Measurements from ENCODE around the gene RALGPS1.

Gene RALGPS1

DNA sequence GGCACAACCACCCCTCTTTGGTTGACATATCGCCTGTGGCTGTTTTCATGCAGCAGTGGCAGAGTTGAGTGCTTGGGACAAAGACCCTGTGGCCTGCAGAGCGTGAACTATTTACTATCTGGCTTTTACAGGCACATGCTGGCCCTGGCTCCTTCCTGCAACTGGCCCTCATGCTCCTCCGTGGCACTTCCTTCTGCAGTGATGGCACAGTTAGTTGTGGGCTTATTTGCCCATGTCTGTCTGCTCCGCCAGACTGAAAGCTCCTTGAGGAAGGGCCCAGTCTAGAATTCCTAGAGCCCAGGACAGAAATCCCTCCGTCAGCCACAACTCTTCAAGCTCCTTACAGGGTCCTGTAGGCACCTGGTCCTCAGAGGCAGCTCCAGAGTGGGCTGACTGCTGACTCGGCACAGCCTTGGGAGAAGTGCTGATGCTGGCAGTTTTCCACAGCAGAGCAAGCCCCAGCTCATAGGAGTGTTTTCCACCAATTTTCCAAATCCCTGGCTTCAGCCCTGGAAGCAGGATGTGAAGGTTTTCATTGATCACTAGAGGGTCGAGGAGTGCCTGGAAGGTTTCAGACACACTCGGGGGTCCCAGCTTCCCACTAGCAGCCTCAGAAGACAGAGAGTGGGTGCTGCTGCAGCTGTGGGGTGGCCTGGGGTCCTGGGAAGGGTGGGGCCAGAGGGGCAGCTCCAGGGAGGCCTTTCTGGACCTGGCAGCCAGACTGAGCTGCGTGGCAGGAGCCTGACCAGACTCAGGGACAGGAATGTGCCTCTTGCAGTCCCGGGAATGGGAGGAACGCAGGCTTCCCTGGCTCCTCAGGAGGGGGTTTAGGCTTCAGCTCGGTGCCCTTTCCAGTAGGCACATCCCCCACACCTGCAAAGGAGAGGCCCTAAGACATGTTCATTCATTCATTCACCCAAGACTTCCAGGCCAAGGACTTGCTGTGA lies 264.4 kb downstream of the RALGPS1 start:
- DNase-seq: no peak

DNA sequence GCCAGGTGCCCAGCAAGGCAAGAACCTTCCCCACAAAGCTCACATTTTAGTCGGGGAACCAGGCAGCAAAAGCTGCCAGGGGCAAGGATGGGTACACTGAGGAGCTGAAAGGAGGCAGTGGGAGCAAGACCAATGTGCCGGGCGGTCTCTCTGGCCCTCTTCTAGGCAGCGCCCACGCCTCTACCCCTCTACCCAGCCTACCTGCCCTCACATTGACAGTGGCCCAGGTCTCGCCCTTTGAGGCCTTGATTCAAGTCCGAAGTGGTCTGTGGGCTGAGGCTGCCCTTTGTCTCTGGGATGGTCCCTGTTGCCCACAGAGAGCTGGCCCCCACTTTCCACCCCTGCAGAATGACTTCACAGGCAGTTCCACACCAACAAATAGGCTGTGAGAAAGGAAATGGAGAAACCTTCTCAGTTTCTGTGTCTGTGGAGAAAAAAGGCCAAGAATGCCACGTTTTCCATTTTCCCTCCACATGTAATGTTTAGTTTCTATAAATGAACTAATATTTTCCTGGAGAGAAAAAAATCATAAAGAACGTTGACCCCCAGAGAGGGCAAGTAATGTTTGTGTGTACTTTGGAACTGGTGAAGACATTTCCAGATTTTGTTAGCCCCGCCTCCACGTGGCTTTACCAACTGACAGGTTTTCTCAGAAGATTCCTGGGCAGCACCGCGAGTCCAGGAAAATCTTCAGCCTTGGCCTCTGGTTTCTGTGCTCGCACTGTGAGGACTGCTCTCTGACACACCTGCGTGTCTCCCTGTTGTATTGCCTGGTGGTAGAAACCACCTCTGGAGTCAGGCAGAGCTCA lies 265.3 kb downstream of the RALGPS1 start:
- no peak for DNase-seq

DNA sequence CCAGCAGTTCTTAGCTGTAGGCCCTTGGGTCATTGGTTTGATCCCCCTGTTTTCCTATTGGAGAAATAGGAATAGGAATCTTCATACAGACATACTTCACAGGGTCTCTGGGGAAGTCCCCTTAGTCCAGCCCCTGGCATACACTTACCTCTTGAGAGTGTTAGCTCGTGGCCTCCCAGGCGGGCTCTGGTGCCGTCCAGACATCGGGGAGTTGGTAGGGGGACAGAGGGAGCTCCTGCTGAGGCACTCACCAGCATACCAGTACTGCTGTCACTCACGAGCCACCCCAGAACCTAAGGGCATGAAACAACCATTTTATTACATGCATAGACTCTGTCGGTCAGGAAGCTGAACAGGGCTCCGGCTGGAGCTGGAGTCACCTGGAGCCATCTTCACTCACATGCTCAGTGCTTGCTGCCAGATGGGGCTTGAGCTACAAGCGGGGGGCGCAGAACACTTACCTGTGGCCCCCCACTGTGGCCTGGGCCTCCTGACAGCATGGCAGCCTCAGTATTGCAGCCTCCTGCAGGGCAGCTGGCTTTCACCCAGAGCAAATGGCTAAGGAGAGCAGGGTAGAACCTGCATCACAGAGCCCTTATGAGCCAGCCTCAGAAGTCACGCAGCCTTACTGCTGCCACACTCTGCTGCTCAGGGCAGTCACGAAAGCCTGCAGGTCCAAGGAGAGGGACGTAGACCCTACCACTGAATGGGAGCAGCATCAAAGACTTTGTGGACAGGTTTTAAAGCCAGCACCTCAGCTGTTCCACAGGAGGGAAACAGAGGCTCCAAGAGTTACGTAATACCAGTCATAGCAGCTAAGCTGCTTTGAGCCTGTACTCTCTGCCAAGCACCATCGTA lies 266.1 kb downstream of the RALGPS1 start:
- DNase-seq: no peak

DNA sequence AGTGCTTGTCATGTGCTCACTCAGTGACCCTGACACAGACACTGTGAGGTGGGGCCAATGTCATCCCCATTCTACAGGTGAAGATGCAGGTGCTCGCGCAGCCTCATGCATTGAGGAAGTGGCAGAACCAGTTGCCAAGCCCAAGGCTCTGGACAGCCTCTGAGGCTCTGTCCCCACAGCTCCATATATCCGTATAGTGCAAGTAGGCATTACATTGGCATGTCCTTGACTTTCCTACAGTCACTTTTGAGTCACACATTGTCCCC lies 266.7 kb downstream of the RALGPS1 start:
- no peak for DNase-seq

DNA sequence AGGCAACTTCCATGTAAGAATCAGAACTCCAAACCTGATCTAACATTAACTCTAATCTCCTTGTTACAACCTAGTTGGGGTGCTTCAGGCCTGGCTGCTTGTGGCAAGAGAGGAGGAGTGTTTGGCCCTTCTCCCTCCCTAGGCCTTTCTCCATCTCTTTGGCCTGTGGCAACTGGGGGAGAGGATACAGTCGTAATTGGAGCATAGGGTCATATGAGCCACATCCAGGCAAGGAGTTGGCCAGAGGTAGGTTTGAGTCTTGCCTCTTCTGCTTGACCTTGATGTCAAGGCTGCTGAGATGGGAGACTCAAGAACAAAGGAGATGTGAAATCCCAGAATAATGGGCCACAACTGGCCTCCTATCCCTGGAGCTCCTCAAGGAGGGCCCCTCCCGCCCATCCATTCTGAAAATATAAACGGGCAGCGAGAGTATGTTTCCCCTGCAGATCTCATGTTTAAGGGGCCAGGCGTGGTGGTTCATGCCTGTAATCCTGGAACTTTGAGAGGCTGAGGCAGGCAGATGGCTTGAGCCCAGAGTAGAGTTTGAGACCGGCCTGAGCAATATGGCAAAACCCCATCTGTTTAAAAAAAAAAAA lies 267.1 kb downstream of the RALGPS1 start:
- no peak for DNase-seq

DNA sequence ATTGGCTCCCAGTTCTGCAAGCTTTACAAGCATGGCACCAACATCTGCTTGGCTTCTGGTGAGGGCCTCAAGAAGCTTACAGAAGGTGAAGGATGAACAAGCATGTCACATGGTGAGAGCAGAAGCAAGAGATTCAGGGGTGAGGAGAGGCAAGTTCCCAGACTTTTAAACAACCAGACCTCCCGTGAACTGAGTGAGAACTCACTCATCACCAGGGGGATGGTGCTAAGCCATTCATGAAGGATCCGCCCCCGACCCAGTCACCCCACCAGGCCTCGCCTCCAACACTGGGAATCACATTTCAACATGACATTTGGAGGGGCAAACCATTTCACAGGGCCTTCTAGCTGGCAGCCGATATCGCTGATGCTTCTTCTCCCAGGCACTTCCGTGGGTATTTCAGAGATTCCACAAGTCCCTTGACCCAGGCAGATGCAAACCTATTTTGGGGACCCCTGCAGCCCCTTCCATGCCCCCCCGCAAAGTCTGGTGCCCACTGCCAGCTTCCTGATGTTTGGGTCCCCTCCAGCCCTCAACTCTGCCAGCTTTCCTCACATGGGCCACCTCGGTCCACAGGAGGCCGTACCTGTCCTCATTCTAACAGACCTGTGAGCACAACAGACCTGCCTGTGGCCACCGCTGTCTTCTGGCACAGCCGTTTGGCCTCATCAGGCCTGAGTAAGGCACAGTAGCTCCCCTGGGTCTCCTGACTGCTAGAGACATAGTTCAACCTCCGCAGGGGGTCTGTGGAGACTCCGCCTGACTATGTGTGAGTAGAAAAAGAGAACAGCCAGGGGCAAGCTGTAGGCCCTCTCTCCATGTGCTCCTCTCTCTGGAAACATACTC lies 268.5 kb downstream of the RALGPS1 start:
- no peak for DNase-seq

DNA sequence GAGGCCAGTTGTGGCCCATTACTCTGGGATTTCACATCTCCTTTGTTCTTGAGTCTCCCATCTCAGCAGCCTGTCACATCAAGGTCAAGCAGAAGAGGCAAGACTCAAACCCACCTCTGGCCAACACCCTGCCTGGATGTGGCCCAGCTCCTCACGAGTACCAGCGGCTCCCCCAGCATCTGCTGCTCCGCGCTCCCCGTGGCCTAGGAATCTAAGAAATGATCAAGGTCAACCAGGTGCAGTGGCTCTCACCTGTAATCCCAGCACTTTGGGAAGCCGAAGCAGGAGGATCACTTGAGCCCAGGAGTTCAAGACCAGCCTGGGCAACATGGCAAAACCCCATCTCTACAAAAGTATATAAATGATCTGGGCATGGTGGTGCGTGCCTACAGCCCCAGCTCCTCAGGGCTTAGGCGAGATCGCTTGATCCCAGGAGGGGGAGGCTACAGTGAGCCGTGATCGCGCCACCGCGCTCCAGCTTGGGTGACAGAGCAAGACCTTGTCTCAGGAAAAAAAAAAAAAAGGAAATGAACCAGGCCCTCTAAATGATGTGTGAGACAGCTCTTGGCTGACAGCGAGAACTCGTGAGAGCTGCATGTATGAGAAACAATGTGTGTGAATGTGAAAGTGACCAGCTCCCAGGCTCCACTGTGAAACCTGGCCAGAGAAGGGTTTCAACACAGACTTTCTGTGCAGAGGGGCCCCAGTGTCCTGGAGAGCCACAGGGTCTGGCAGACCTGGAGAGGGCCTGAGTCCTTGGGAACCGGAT lies 269.4 kb downstream of the RALGPS1 start:
- DNase-seq: no peak

DNA sequence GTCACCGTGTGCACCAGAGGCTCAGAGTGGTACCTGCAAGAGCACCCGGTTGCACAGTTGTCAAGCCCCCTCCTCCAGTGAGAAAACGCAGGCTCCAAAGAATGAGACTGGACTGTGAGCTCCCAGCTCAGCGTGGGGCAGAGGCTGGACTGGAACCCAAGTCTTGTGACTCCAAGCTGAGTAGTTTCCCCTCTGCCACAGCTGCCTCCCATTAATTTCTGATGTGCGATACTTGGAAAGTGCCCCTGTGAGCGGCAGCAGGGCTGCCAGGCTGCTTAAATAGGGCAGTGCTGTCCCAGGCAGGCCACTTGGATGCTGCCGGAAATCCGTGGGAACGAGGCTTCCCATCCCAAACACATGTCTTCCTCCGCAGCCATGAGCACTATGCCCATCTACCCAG lies 270.1 kb downstream of the RALGPS1 start:
- no peak for DNase-seq

DNA sequence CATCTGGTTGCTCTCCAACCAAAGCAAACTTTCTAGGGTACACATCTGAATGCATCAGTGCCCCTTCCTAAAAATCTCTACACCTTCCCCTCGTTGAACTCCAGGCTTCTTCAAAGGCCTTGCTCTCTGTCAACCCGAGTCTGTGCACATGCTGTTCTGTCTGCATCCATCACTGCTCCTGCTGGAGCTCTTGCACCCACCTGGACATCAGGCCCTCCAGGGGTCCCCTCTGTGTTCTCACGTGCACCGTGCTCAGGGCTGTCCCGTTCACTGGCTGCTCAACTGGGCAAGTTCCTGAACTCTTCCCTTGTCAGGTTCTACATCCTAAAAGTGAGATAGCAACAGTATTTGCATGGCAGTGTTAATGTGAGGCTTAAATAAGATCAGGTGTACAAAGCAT lies 270.6 kb downstream of the RALGPS1 start:
- DNase-seq: no peak

DNA sequence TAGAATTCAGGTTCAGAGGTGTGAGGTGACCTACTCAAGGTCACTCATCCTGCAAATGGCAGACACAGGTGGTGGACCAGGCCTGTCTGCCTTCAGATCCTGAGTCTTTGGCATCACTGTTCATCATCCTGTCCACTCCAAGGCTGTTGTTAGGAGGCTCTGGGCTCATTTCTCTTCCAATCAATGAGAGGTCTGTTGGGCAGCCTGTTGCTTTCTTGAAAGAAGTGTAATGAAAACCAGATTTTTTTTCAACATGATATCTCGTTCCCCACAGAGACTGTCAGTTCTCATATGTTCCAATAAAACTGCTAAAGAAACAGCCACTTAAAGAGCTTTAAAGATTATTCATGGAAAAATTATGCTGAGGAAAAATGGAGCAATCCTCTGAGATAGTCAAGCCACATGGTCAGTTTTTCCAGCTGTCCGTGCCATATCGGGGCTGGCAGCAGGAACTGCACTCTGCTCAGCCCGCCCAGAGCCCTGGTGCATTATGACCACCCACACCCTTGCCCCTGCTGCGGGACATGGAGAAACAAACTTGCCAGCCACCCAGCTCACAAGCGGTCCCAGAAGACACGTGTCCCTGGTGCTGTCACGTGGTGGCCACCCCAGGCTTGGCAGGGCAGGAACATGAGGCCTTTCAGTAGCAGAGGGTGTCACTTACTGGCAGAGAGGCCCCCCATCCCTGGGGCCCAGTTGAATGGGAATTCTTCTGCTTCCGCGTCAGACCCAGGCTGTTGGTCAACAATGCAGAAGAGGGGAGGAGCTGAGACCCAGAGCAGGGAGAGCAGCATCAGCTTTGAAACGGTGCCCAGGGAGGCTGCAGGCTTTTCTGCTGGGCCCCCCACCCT lies 271.6 kb downstream of the RALGPS1 start:
- no peak for DNase-seq

DNA sequence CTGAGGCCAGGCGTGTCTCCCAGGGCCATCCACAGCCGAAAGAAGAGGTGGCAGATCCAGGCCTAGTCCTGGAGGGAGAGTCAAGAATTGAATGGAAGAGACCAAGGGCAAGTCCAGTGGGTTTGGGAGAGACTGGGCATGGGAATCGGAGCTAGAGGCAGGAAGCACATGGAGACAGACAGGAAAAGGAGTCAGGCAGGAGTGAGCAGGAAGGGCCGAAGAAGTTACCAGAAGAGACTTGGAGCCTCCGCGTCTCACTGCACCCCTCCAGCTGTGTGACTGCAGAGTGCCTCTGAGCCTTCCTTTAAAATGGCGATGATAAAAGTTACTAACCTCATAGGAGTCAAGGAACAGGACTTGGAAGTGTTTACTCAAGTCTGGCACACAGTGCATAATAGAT lies 272.2 kb downstream of the RALGPS1 start:
- DNase-seq: no peak

DNA sequence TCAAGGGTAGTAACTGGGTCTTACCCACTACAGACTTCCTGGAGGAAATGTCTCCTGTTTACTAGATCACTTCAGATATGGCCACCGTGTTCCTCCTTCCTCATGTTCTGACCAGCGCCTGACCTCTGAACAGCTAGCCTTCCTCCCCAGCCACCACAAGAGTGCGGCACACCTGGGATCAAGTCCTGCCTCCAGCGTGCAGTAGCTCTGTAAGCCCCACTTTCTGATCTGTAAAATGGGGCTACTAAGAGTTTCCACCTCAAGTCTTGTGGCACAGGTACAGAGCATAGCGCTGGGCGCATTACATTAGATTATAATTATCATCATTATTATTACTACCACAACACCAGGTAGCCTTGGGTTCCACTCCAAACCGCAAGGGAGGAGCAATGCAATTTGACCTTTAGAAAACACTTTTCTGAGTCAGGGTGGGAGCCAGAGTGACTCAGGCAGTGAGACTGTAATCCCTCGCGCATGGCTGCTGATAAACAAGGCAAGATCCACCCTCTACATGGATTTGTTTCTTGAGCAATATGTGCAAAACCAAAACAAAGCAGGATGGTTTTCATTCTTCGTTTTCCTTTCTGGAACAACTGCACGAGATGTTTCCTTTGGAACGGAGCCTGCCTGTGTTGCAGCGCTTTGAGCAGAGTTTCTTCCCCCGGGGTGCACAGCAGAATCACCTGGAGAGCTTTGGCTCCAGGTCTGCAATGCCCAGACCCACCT lies 272.8 kb downstream of the RALGPS1 start:
- no peak for DNase-seq

DNA sequence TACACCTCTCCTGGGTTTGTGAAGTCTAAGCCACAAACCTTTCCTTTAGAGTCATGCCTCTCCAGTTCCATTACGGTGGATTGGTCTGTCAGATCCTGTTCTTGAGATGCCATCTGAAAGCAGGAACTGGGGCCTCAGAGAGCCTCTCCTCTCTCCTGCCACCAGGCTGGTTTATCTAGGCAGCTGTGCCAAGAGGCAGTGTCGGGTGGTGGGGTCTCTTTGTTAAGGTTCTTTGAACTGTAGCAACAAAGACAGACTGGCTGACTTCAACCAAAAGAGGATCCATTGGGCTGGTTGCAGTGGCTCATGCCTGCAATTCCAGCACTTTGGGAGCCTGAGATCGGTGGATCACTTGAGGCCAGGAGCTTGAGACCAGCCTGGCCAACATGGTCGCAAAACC lies 273.8 kb downstream of the RALGPS1 start:
- no peak for DNase-seq

DNA sequence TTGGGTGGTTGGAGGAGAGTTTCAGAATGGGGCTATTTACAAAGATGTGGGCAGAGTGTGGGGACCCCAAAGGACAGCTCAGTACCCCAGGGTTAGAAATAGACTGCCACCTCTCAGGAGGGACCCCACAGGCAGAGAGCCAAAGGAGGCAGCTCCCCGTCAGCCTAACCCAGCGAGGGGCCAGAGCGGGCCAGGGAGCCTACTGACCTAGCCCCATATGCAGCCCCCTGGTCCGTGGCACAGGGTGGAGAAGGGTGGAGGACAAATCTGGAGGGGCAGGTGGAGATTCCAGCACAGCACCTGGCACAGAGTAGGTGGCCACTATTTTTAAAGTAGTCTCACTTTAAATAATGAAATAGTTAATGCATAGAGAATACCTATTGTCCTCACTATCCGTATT lies 275.0 kb downstream of the RALGPS1 start:
- no peak for DNase-seq

DNA sequence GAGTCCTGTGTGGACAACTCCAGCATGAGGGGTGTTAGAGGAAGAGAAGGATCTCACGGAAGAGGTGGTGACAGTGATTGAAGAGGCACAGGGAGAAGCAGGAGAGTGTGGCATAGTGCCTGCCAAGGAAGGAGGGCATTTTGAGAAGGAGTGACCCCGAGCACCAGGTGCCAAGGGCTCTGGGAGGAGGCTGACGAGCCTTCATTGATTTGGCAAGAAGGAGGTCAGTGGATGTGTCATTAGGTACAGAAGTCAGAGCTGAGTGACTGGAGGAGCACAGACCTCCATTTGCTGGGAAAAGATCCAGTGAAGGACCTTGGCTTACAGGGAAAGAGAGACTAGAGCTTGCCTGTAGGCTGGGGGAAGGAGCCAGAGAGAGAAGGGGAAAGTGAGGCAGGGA lies 278.2 kb downstream of the RALGPS1 start:
- DNase-seq: no peak

DNA sequence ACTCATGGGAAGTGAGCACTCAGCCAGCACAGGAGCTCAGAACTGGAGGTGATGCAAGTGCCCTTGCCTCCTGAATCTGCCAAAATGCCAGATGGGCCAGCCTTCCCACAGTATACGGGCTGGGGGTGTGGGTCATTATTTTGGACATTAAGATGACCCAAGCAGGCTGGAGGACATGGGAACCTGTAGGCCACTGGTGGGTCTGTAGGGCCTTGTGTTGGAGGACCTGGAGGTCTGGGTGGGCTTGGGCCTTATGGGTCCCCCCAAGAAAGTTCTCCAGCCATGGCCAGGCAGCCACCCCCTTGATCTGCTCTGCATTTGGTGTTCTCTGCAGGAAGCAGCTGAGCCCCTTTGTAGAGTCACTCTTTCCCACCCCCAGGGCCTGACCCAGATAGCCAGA lies 278.9 kb downstream of the RALGPS1 start:
- DNase-seq: no peak

DNA sequence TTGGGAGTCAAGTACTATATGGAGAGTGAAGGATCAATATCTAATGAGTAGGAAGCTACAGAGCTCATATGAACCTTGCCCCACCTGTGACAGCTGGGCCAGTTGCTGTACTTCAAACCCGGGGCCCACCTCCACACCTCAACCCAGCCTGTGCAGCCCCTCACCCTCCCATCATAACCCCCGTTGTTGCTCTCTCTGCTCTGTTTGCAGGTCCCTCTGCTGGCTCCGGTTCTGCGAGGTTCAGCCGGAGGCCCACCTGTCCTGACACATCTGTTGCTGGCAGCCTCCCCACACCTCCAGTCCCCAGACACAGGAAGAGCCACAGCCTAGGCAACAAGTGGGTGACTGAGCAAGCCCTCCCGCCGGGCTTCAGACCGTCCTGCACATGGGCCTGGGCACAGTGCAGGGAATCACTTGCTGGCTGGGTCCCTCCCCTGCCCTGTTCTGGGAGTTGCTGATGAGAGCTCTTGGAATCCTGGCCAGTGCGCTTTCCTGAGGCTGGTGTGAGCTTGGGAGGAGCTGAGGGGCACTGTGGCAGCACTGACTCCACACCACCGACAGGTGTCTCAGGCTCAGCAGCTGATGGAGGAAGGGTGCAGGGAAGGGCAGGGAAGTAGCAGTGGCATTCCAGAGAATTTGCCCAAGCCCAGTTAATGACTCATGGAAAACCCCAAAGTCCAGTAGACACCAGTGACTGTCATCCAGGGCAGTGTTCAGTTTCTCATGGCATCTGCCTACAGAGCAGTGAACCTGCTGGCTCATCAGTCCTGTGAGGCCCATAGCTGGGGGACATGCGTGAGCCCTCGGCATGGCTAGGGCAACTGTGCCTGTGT lies 280.5 kb downstream of the RALGPS1 start:
- no peak for DNase-seq
